NCI-H460 (cell line): ENCODE measurements around the gene ANKRD40. TPM values are rescaled to one million over a fixed set of nuclear protein-coding genes. Genes with fewer than 3 reads are reported as not detected.

Experiments
- DNase-seq: peaks from one replicate; pipeline ENCODE4 v3.0.0-alpha.2; 2016; ENCODE audit warnings: low read depth; ENCODE audit errors: extremely low read depth
- total RNA-seq: library from RNA; depleted of rRNA; stranded (reverse); fragments of >200 nt; shearing (Covaris generic); gene quantifications from 2 replicates; pipeline ENCODE4 v1.2.3, GENCODE V29; 2014

The ANKRD40 gene
- total RNA-seq, 1 experiment from 2014 or later, result 54.5 TPM

- DNase-seq, result no peak
Measured at GRCh38 chr17:50672831-50673551, 34.7 kb downstream of the ANKRD40 start.

- DNase-seq, result no peak
Measured at GRCh38 chr17:50672071-50672470, 35.6 kb downstream of the ANKRD40 start.

GRCh38 chr17:50668838-50669581 lies 38.7 kb downstream of the ANKRD40 start:
- DNase-seq, result no peak

GRCh38 chr17:50668025-50668837 lies 39.5 kb downstream of the ANKRD40 start:
- no peak for DNase-seq

GRCh38 chr17:50667259-50668024 lies 40.3 kb downstream of the ANKRD40 start:
- no peak for DNase-seq

- DNase-seq, result no peak
Measured at GRCh38 chr17:50666316-50666715, 41.4 kb downstream of the ANKRD40 start.

- DNase-seq, result no peak
Measured at GRCh38 chr17:50665838-50666237, 41.9 kb downstream of the ANKRD40 start.

GRCh38 chr17:50664788-50665458 lies 42.8 kb downstream of the ANKRD40 start:
- no peak for DNase-seq

GRCh38 chr17:50663812-50664374 lies 43.8 kb downstream of the ANKRD40 start:
- no peak for DNase-seq

- no peak for DNase-seq
Measured at GRCh38 chr17:50662632-50663225, 45.0 kb downstream of the ANKRD40 start.

GRCh38 chr17:50661795-50662391 lies 45.8 kb downstream of the ANKRD40 start:
- DNase-seq, result peak; percentile 99

- DNase-seq, result no peak
Measured at GRCh38 chr17:50661348-50661747, 46.4 kb downstream of the ANKRD40 start.

GRCh38 chr17:50660887-50661345 lies 46.8 kb downstream of the ANKRD40 start:
- DNase-seq, result no peak

GRCh38 chr17:50660042-50660886 lies 47.5 kb downstream of the ANKRD40 start:
- DNase-seq, result no peak

GRCh38 chr17:50659179-50659578 lies 48.5 kb downstream of the ANKRD40 start:
- no peak for DNase-seq

GRCh38 chr17:50658616-50659015 lies 49.1 kb downstream of the ANKRD40 start:
- DNase-seq, result no peak

GRCh38 chr17:50657627-50658026 lies 50.1 kb downstream of the ANKRD40 start:
- no peak for DNase-seq

- DNase-seq, result no peak
Measured at GRCh38 chr17:50657054-50657453, 50.7 kb downstream of the ANKRD40 start.
